ENCODE results near the gene P3H2. TPM values are rescaled to one million over a fixed set of nuclear protein-coding genes. Genes with fewer than 3 reads are reported as not detected.

The P3H2 gene
- total and polyA plus RNA-seq, 8 donors: 1.4 to 46.1 (median 20.3) TPM

DNA sequence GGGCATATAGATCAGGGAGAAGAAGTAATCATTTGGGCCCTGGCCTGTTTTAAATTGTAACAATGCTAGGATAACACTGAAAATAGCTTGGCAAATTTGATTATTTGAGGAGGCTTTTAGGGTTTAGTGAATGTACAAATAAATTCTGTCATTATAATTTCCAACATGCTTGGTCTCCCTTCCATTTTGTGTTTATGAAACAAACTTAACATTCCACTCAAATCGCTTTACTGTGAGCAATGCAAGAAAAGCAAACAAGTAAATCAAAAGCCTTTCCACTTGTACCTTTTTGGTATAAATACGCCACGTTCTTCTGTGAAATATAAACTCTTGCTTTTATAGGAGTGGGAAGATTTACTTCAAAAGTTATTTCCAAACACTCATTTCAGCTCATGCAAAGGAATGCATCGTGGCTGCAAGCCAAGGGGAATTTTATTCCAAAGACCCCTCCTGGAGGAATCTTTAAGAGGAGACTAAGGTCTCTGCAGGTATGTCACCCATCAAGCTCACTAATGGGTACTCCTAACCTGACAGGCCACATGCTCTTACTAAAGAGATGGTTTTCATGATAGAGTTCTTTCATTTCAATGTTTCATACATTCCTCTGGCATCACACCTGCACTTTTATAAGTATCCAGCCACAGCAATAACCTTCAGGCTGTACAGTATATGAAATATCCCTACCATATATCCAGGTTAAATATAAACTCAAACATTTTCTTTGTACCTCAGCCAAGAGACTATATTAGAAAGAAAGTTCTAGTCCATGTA is 115.2 kb downstream of the P3H2 start:
- H3K27me3 ChIP-seq: no peaks in the 10 kb centered on the region
- H3K9me3 ChIP-seq: no peaks in the 10 kb centered on the region
- TF ChIP-seq POLR2AphosphoS5 (IDR thresholded peaks at IDR 0.05) (no peak), POLR2A (IDR thresholded peaks at IDR 0.05) (no peak), EP300 (IDR thresholded peaks at IDR 0.05) (no peak)
- TF ChIP-seq, protein P1, sequence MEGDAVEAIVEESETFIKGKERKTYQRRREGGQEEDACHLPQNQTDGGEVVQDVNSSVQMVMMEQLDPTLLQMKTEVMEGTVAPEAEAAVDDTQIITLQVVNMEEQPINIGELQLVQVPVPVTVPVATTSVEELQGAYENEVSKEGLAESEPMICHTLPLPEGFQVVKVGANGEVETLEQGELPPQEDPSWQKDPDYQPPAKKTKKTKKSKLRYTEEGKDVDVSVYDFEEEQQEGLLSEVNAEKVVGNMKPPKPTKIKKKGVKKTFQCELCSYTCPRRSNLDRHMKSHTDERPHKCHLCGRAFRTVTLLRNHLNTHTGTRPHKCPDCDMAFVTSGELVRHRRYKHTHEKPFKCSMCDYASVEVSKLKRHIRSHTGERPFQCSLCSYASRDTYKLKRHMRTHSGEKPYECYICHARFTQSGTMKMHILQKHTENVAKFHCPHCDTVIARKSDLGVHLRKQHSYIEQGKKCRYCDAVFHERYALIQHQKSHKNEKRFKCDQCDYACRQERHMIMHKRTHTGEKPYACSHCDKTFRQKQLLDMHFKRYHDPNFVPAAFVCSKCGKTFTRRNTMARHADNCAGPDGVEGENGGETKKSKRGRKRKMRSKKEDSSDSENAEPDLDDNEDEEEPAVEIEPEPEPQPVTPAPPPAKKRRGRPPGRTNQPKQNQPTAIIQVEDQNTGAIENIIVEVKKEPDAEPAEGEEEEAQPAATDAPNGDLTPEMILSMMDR (IDR thresholded peaks at IDR 0.05): no peak
- no peak for DNase-seq
- WGBS, 5 donors: 65 to 81% (median 77%) methylated on average over 4 of the region's 4 CpGs
- H3K36me3 ChIP-seq: no peaks in the 10 kb centered on the region
- intact Hi-C loops (cut with DNase I; ENCODE audit: low total_unique reads): no loop called here
- no peak overlapping the region for H3K4me3 ChIP-seq
- H3K4me1 ChIP-seq: peaks cover 0 to 16% (median 0%) of the 10 kb centered on the region in 4 donors
- no peak overlapping the region for H3K27ac ChIP-seq

DNA sequence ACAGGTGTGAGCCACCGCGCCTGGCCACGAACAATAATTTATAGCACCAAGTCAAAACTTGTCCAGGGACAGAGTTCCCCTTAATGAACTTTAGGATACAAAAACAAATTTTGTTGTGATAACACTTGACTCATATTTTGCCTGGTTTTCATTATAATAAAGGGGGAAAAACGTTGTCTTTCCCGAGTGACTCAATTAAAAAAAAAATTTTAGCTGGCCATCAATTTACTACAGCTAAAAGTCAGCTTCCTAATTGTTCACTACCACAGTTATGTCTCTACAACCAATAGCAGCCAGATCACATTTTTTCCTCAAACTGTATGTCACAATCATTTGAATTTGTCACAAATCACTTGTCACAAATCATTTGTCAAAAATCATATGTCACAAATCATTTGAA is 116.0 kb downstream of the P3H2 start:
- H3K27me3 ChIP-seq: no peaks in the 10 kb centered on the region
- 71 to 87% (median 85%) methylated on average over 5 of the region's 5 CpGs for WGBS, 5 donors
- intact Hi-C loops (cut with DNase I; ENCODE audit: low total_unique reads): no loop called here

GRCh38 chr3:190003681-190004123 is 117.0 kb downstream of the P3H2 start:
- 50 to 78% (median 72%) methylated on average over 3 of the region's 3 CpGs for WGBS, 5 donors

More for the DNA sequence above, 116.0 kb downstream of the P3H2 start:
- H3K4me3 ChIP-seq: no peak overlapping the region
- no peaks in the 10 kb centered on the region for H3K9me3 ChIP-seq
- H3K4me1 ChIP-seq: peaks cover 0 to 16% (median 0%) of the 10 kb centered on the region in 4 donors
- H3K36me3 ChIP-seq: no peaks in the 10 kb centered on the region
- TF ChIP-seq, protein P1 (IDR thresholded peaks at IDR 0.05): no peak
- TF ChIP-seq EP300 (IDR thresholded peaks at IDR 0.05) (no peak), POLR2AphosphoS5 (IDR thresholded peaks at IDR 0.05) (no peak), POLR2A (IDR thresholded peaks at IDR 0.05) (no peak)
- no peak for DNase-seq
- H3K27ac ChIP-seq: no peak overlapping the region

GRCh38 chr3:190003068-190003467 is 117.6 kb downstream of the P3H2 start:
- Histone ChIP-seq H3K36me3 (no peaks in the 10 kb centered on the region), H3K27me3 (no peaks in the 10 kb centered on the region), H3K4me1 (peaks cover 0 to 16% (median 0%) of the 10 kb centered on the region in 4 donors), H3K27ac (no peak overlapping the region), H3K4me3 (no peak overlapping the region), H3K9me3 (no peaks in the 10 kb centered on the region)
- WGBS, 5 donors: 50 to 76% (median 68%) methylated on average over 3 of the region's 3 CpGs
- intact Hi-C loops (cut with DNase I; ENCODE audit: low total_unique reads): no loop called here
- no peak for TF ChIP-seq POLR2AphosphoS5 (IDR thresholded peaks at IDR 0.05)
- no peak for TF ChIP-seq EP300 (IDR thresholded peaks at IDR 0.05)
- TF ChIP-seq POLR2A (IDR thresholded peaks at IDR 0.05): no peak
- TF ChIP-seq, protein P1 (IDR thresholded peaks at IDR 0.05): no peak
- peak in 1 of 2 donors; percentile 40 for DNase-seq

More at GRCh38 chr3:190003681-190004123, 117.0 kb downstream of the P3H2 start:
- H3K4me1 ChIP-seq: peaks cover 0 to 16% (median 0%) of the 10 kb centered on the region in 4 donors
- peak in 1 of 3 donors; percentile 65 for TF ChIP-seq POLR2AphosphoS5 (IDR thresholded peaks at IDR 0.05)
- no peak for TF ChIP-seq POLR2A (IDR thresholded peaks at IDR 0.05)
- no peaks in the 10 kb centered on the region for H3K9me3 ChIP-seq
- DNase-seq: peak in 1 of 2 donors; percentile 34
- no peaks in the 10 kb centered on the region for H3K36me3 ChIP-seq
- intact Hi-C loops (cut with DNase I; ENCODE audit: low total_unique reads): no loop called here
- H3K27me3 ChIP-seq: no peaks in the 10 kb centered on the region
- H3K27ac ChIP-seq: no peak overlapping the region
- no peak overlapping the region for H3K4me3 ChIP-seq

DNA sequence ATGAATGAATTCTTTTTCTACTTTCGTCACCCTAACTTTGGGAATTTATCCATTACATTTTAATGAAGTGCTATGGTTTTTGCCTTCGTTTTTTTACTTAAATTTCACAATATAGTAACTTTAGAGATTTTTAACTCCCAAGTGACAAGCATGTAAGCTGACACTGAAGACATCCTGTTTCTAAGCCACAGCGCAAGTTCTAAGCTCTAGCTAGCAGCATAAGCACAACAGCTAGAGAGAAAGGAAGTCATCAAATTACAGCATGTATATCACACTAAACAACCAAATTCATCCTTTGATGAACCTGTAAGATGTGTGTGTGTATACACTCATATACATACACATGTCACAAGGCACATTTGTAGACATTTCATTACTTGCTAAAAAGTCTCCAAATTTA is 119.3 kb downstream of the P3H2 start:
- intact Hi-C loops (cut with DNase I; ENCODE audit: low total_unique reads): no loop called here
- H3K27ac ChIP-seq: no peak overlapping the region
- no peak overlapping the region for H3K4me3 ChIP-seq
- H3K27me3 ChIP-seq: no peaks in the 10 kb centered on the region
- H3K4me1 ChIP-seq: peaks cover 0 to 13% (median 0%) of the 10 kb centered on the region in 4 donors
- no peak for DNase-seq
- no peaks in the 10 kb centered on the region for H3K36me3 ChIP-seq
- no peaks in the 10 kb centered on the region for H3K9me3 ChIP-seq
- 66 to 85% (median 80%) methylated on average over 3 of the region's 3 CpGs for WGBS, 5 donors
- TF ChIP-seq POLR2A (IDR thresholded peaks at IDR 0.05) (no peak), EP300 (IDR thresholded peaks at IDR 0.05) (no peak), POLR2AphosphoS5 (IDR thresholded peaks at IDR 0.05) (no peak)
- TF ChIP-seq, protein P1 (IDR thresholded peaks at IDR 0.05): no peak

All from stomach (tissue), 9 donors.